Lung microvascular endothelial cell (primary cell): ENCODE data around the gene OR1K1. TPM values are rescaled to one million over a fixed set of nuclear protein-coding genes. Genes with fewer than 3 reads are reported as not detected.
"Not testable (repeated sequence)": the region's sequence is repeated elsewhere in the genome, so short reads cannot be mapped to it uniquely, and the experiment has no call there.

Experiments used
- DNase-seq, 2 donors: peaks; one replicate each; pipeline versions ENCODE4 v3.0.0 to v3.0.0-alpha.2; 2010; ENCODE audit warnings: low read depth in 2 of 2
- total RNA-seq: library from RNA; depleted of rRNA; stranded (reverse); fragments of >200 nt; gene quantifications from 2 replicates; pipeline ENCODE4 v1.2.1, GENCODE V29; 2014

OR1K1 gene
- not detected in 2 replicates for total RNA-seq

GRCh38 chr9:122800066-122801060 is at the start of gene OR1K1:
Gene OR1K1 (plus strand): TSS chr9:122800123. CDS start chr9:122800123, 0 bp downstream.
- DNase-seq, result no peak

- no peak for DNase-seq
Measured at GRCh38 chr9:122754825-122755224, 45.1 kb upstream of the OR1K1 start.

GRCh38 chr9:122767817-122768216 is 32.1 kb upstream of the OR1K1 start:
- no peak for DNase-seq

GRCh38 chr9:122777052-122777451 is 22.9 kb upstream of the OR1K1 start:
- no peak for DNase-seq

- no peak for DNase-seq
Measured at GRCh38 chr9:122777935-122778627, 21.8 kb upstream of the OR1K1 start.

GRCh38 chr9:122779181-122779580 is 20.7 kb upstream of the OR1K1 start:
- no peak for DNase-seq

- DNase-seq, result no peak
Measured at GRCh38 chr9:122780026-122780425, 19.9 kb upstream of the OR1K1 start.

GRCh38 chr9:122781671-122782070 is 18.3 kb upstream of the OR1K1 start:
- DNase-seq, result no peak

GRCh38 chr9:122785269-122785668 is 14.7 kb upstream of the OR1K1 start:
- no peak for DNase-seq

- no peak for DNase-seq
Measured at GRCh38 chr9:122786338-122786737, 13.6 kb upstream of the OR1K1 start.

GRCh38 chr9:122788831-122789230 is 11.1 kb upstream of the OR1K1 start, which contains the start of gene OR5C1:
Gene OR5C1 (plus strand): TSS chr9:122788933. CDS start chr9:122788933, 0 bp downstream.
- no peak for DNase-seq

GRCh38 chr9:122789256-122790046 is 10.5 kb upstream of the OR1K1 start:
- no peak for DNase-seq

- no peak for DNase-seq
Measured at GRCh38 chr9:122791872-122792669, 7.9 kb upstream of the OR1K1 start.

- peak in 1 of 2 donors; percentile 42 for DNase-seq
Measured at GRCh38 chr9:122797316-122798063, 2.4 kb upstream of the OR1K1 start.

GRCh38 chr9:122806661-122807060 is 6.7 kb downstream of the OR1K1 start:
- no peak for DNase-seq

- DNase-seq, result no peak
Measured at GRCh38 chr9:122807271-122807900, 7.5 kb downstream of the OR1K1 start.

- no peak for DNase-seq
Measured at GRCh38 chr9:122808141-122808540, 8.2 kb downstream of the OR1K1 start.

GRCh38 chr9:122809261-122809660 is 9.3 kb downstream of the OR1K1 start:
- DNase-seq, result not testable (repeated sequence)

GRCh38 chr9:122810306-122810946 is 10.5 kb downstream of the OR1K1 start:
- DNase-seq, result peak; percentile 81 to 91
